DND-41 (cell line): ENCODE data around the gene ZNF526.
A peak's percentile ranks its signal among the peaks of the same experiment; 100 is the strongest.

Source experiments
- ATAC-seq: fragments of 200-7000 bp; cut with Tn5 transposase; 3 replicates; pipeline ENCODE4 v1.9.1; 2021; ENCODE audit warnings: low read depth; ENCODE audit not compliant: insufficient read depth
- DNase-seq: peaks from one replicate; pipeline ENCODE4 v3.0.0-alpha.2; 2020
- H2AFZ ChIP-seq: 2 replicates; pipeline ENCODE4 v1.6.0; 2012; ENCODE audit warnings: low read depth, low read length
- H3K27ac ChIP-seq: 2 replicates; pipeline ENCODE4 v1.5.1; 2012; ENCODE audit warnings: low read length, inconsistent platforms
- H3K27me3 ChIP-seq: fragments of 200-600 bp; sonication (generic); 2 replicates; pipeline ENCODE4 v1.6.0; 2012; ENCODE audit warnings: low read length, mild to moderate bottlenecking, inconsistent platforms; ENCODE audit not compliant: insufficient read depth, poor library complexity
- H3K36me3 ChIP-seq: 2 replicates; pipeline ENCODE4 v1.5.1; 2012; ENCODE audit warnings: low read length, inconsistent platforms; ENCODE audit not compliant: insufficient read depth
- H3K4me1 ChIP-seq: 2 replicates; pipeline ENCODE4 v1.5.1; 2012; ENCODE audit warnings: mild to moderate bottlenecking, low read length; ENCODE audit not compliant: insufficient read depth
- H3K4me2 ChIP-seq: 2 replicates; pipeline ENCODE4 v1.6.0; 2012; ENCODE audit warnings: mild to moderate bottlenecking, moderate library complexity, low read length, inconsistent platforms; ENCODE audit not compliant: insufficient read depth
- H3K4me3 ChIP-seq, 2 experiments: fragments of 200-600 bp in 1 of 2; shearing (Covaris generic) in 1 of 2; 2 replicates each; pipeline ENCODE4 v1.5.1; 2012 to 2016; ENCODE audit warnings: inconsistent platforms in 2 of 2, low read length in 2 of 2, mild to moderate bottlenecking in 2 of 2, low read depth in 1 of 2, moderate library complexity in 1 of 2
- H3K79me2 ChIP-seq: 2 replicates; pipeline ENCODE4 v1.6.0; 2012; ENCODE audit warnings: low read length, inconsistent platforms; ENCODE audit not compliant: insufficient read depth
- H3K9ac ChIP-seq: 2 replicates; pipeline ENCODE4 v1.6.0; 2012; ENCODE audit warnings: low read depth, mild to moderate bottlenecking, inconsistent platforms, low read length, moderate library complexity
- H3K9me3 ChIP-seq: 2 replicates; pipeline ENCODE4 v1.5.1; 2012; ENCODE audit warnings: low read length, moderate library complexity, mild to moderate bottlenecking, inconsistent platforms; ENCODE audit not compliant: insufficient read depth, severe bottlenecking
- H4K20me1 ChIP-seq: 2 replicates; pipeline ENCODE4 v1.6.0; 2012; ENCODE audit warnings: low read length; ENCODE audit not compliant: insufficient read depth
- EZH2 ChIP-seq: IDR thresholded peaks from 3 replicates; pipeline ENCODE4 v1.6.1; 2012; ENCODE audit warnings: borderline replicate concordance, low read depth, mild to moderate bottlenecking, moderate library complexity, low read length, inconsistent platforms; ENCODE audit not compliant: severe bottlenecking
- TF ChIP-seq, protein P1 (sequence below): IDR thresholded peaks from 2 replicates; pipeline ENCODE4 v1.5.1; 2012; ENCODE audit warnings: borderline replicate concordance, low read length, moderate library complexity, mild to moderate bottlenecking; ENCODE audit not compliant: poor library complexity, severe bottlenecking; ENCODE audit errors: extremely low read depth

ZNF526 gene

DNA sequence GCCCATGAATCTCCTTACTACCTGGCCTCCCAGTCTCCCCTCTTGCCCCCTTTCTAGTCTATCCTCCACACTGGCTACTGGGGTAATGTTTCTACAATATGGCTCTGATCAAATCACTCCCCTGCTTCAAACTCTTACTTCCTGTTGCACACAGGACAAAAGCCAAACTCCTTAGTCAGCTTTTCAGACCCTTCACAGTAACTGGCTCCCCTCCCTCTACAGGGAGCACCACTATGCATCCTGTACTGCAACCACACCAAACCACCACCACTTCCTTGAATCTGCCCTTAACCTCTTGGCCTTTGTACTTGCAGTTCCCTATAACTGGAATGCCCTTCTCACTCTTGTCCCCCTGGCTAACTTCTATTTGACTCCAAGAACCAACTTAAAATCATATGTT is 34.8 kb upstream of the ZNF526 start:
- Histone ChIP-seq H3K36me3 (no peaks in the 10 kb centered on the region), H3K4me3 (no peak overlapping the region), H3K9ac (peak overlapping the region; percentile 1; the same call in 1 of the 2 replicates), H3K4me1 (peaks cover 19% of the 10 kb centered on the region), H3K27ac (peak overlapping the region; percentile 62), H3K27me3 (no peaks in the 10 kb centered on the region), H3K9me3 (no peaks in the 10 kb centered on the region), H3K4me2 (peak overlapping the region; percentile 7; the same call in 1 of the 2 replicates), H2AFZ (peak overlapping the region; percentile 66), H3K79me2 (no peaks in the 10 kb centered on the region), H4K20me1 (no peaks in the 10 kb centered on the region)
- TF ChIP-seq, protein P1, sequence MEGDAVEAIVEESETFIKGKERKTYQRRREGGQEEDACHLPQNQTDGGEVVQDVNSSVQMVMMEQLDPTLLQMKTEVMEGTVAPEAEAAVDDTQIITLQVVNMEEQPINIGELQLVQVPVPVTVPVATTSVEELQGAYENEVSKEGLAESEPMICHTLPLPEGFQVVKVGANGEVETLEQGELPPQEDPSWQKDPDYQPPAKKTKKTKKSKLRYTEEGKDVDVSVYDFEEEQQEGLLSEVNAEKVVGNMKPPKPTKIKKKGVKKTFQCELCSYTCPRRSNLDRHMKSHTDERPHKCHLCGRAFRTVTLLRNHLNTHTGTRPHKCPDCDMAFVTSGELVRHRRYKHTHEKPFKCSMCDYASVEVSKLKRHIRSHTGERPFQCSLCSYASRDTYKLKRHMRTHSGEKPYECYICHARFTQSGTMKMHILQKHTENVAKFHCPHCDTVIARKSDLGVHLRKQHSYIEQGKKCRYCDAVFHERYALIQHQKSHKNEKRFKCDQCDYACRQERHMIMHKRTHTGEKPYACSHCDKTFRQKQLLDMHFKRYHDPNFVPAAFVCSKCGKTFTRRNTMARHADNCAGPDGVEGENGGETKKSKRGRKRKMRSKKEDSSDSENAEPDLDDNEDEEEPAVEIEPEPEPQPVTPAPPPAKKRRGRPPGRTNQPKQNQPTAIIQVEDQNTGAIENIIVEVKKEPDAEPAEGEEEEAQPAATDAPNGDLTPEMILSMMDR = no peak
- TF ChIP-seq EZH2 = no peak
- peak; percentile 76 for DNase-seq
- peak; percentile 98 for ATAC-seq

DNA sequence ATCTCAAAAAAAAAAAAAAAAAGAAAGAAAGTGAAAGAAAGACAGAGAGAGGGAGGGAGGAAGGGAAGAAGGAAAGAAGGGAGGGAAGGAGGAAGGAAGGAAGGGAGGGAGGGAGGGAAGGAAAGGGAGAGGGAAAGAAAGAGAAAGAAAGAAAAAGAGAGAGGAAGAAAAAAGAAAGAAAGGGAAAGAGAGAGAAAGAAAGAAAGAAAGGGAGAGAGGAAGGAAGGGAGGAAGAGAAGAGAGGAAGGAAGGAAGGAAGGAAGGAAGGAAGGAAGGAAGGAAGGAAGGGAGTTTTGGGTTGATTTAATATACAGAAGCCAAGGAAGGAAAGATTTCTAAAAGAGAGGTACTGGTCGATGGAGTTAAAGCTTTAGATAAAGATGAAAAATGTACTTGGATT is 31.4 kb upstream of the ZNF526 start:
- H3K27me3 ChIP-seq = no peaks in the 10 kb centered on the region
- no peak for TF ChIP-seq EZH2
- TF ChIP-seq, protein P1 = no peak
- H3K9ac ChIP-seq = no peak overlapping the region
- no peak overlapping the region for H2AFZ ChIP-seq
- H4K20me1 ChIP-seq = no peaks in the 10 kb centered on the region
- H3K4me2 ChIP-seq = no peak overlapping the region
- no peaks in the 10 kb centered on the region for H3K36me3 ChIP-seq
- no peaks in the 10 kb centered on the region for H3K79me2 ChIP-seq
- DNase-seq (no peak), ATAC-seq (no peak)
- H3K4me3 ChIP-seq = no peak overlapping the region
- H3K4me1 ChIP-seq = peaks cover 19% of the 10 kb centered on the region
- H3K9me3 ChIP-seq = no peaks in the 10 kb centered on the region
- no peak overlapping the region for H3K27ac ChIP-seq

DNA sequence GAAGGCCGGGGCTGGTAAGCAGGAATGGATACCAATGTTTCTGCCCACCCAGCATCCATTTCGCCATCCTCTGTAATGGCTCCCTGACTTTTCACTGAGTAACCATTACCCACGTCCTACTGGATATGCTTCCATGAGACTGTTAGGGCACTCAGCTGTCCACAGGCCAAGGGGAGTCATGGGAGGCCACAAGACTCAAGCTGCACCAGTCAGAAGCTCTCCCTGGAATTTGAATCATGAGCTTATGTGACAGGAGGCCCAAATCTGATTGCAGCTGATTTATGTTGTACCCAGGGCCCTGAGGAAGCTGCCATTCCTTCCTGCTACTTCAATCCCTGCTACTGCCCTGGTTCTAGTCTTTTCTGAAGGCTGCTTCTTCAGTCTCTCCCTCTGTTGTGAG is 31.0 kb upstream of the ZNF526 start:
- H3K36me3 ChIP-seq = no peaks in the 10 kb centered on the region
- H3K79me2 ChIP-seq = no peaks in the 10 kb centered on the region
- H3K4me2 ChIP-seq = no peak overlapping the region
- H3K9ac ChIP-seq = no peak overlapping the region
- H4K20me1 ChIP-seq = no peaks in the 10 kb centered on the region
- no peak overlapping the region for H2AFZ ChIP-seq
- H3K4me3 ChIP-seq = no peak overlapping the region
- no peak overlapping the region for H3K27ac ChIP-seq
- H3K27me3 ChIP-seq = no peaks in the 10 kb centered on the region
- H3K4me1 ChIP-seq = peaks cover 18% of the 10 kb centered on the region
- TF ChIP-seq, protein P1 = no peak
- TF ChIP-seq EZH2 = no peak
- DNase-seq (no peak), ATAC-seq (no peak)
- H3K9me3 ChIP-seq = no peaks in the 10 kb centered on the region

DNA sequence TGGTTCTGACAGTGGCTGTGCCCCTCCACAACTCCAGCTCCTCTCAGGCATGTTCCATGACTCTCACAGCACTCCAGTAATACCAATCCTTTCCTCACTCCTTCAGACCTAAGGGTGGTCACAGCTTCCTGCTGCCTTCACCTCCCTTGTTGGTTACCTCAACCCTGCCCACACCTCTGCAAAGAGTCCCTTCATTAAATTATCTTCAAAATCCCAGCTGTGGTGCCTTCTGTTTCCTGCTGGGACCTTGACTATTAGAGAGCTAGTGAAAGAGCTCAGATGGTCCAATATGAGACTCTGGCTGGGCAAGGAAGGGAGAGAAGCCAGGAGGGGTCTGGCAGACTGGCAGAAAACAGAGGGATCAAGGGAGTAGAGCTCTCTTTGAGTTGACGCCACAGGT is 28.8 kb upstream of the ZNF526 start:
- Histone ChIP-seq H3K9ac (no peak overlapping the region), H3K27ac (no peak overlapping the region), H3K4me2 (no peak overlapping the region), H3K9me3 (no peaks in the 10 kb centered on the region), H3K27me3 (no peaks in the 10 kb centered on the region), H3K4me3 (no peak overlapping the region), H3K79me2 (no peaks in the 10 kb centered on the region), H3K36me3 (no peaks in the 10 kb centered on the region), H4K20me1 (no peaks in the 10 kb centered on the region), H3K4me1 (no peaks in the 10 kb centered on the region), H2AFZ (no peak overlapping the region)
- TF ChIP-seq, protein P1 = no peak
- no peak for TF ChIP-seq EZH2
- peak; percentile 40; the same call in 1 of the 3 replicates for ATAC-seq
- DNase-seq = no peak
